HCT116 (cell line): ENCODE results near the gene CFI. TPM values are rescaled to one million over a fixed set of nuclear protein-coding genes. Genes with fewer than 3 reads are reported as not detected.

Experiments used
- ATAC-seq: fragments of 200-7000 bp; cut with Tn5 transposase; 2 replicates; pipeline ENCODE4 v1.9.1; 2020; ENCODE audit warnings: mild to moderate bottlenecking, moderate library complexity
- BruUV-seq: library from RNA; stranded (reverse); fragments of 400-500 nt; replicated peaks from 2 replicates; lab custom pipeline; 2021; lab: Mats Ljungman, UMichigan
- CTCF ChIA-PET: fragments of 300-600 bp; sonication (Branson Sonifier 250); formaldehyde crosslinking; loops from one replicate; lab custom pipeline; 2021; ENCODE audit warnings: antibody characterized with exemption; lab: Charles Lee
- POLR2A ChIA-PET: fragments of 300-600, 350-600 bp; sonication (Branson Sonifier 250); formaldehyde crosslinking; loops from one replicate; lab custom pipeline; 2021; ENCODE audit warnings: antibody characterized with exemption; lab: Charles Lee
- RAD21 ChIA-PET, 2 experiments: fragments of 300-600 bp; sonication (Branson Sonifier 250); formaldehyde crosslinking; loops; one replicate each; lab custom pipeline; 2023; ENCODE audit warnings: low total read pairs in 2 of 2; ENCODE audit not compliant: uncharacterized antibody in 2 of 2, unreplicated experiment in 2 of 2, low non-redundant PET in 1 of 2; lab: Charles Lee
- DNase-seq: peaks from one replicate; pipeline ENCODE4 v3.0.0-alpha.2; 2010; ENCODE audit warnings: low read depth, low spot score
- H2AFZ ChIP-seq: fragments of 200-600 bp; shearing (Covaris generic), sonication (generic); 2 replicates; pipeline ENCODE4 v1.6.1; 2017; ENCODE audit warnings: low read depth, mixed run types, mixed read lengths, antibody characterized with exemption, low read length; ENCODE audit not compliant: poor library complexity, severe bottlenecking
- H3K27ac ChIP-seq: 2 replicates; pipeline ENCODE4 v1.5.1; 2012; ENCODE audit warnings: low read depth, low read length
- H3K27me3 ChIP-seq: fragments of 200-600 bp; sonication (generic); 2 replicates; pipeline ENCODE4 v1.6.1; 2016; ENCODE audit warnings: mixed run types, low read length, mixed read lengths; ENCODE audit not compliant: insufficient read depth
- H3K36me3 ChIP-seq, 2 experiments: fragments of 200-500 bp in 1 of 2; fragments of 200-600 bp in 1 of 2; sonication (Bioruptor generic) in 1 of 2; sonication (generic) in 1 of 2; 2 replicates each; pipeline versions ENCODE4 v1.5.1 to v1.6.1; 2014 to 2016; ENCODE audit warnings: low read length in 2 of 2, inconsistent platforms in 1 of 2, mixed read lengths in 1 of 2, mixed run types in 1 of 2; ENCODE audit not compliant: insufficient read depth in 2 of 2, control insufficient read depth in 1 of 2
- H3K4me1 ChIP-seq, 2 experiments: fragments of 200-600 bp in 1 of 2; sonication (generic) in 1 of 2; 2 replicates each; pipeline versions ENCODE4 v1.5.1 to v1.6.1; 2012 to 2017; ENCODE audit warnings: low read length in 2 of 2, inconsistent platforms in 1 of 2, mild to moderate bottlenecking in 1 of 2, mixed read lengths in 1 of 2, mixed run types in 1 of 2, moderate library complexity in 1 of 2; ENCODE audit not compliant: insufficient read depth in 2 of 2, control insufficient read depth in 1 of 2
- H3K4me2 ChIP-seq: fragments of 200-600 bp; sonication (generic); 2 replicates; pipeline ENCODE4 v1.6.1; 2017; ENCODE audit warnings: mixed run types, low read length, mixed read lengths
- H3K4me3 ChIP-seq, 2 experiments: fragments of 200-600 bp in 1 of 2; sonication (generic) in 1 of 2; replicated peaks in 1 of 2; 2 replicates each; pipeline ENCODE4 v1.5.1; 2011 to 2016; ENCODE audit warnings: low read length in 2 of 2, control low read depth in 1 of 2, low read depth in 1 of 2, mild to moderate bottlenecking in 1 of 2, mixed read lengths in 1 of 2, mixed run types in 1 of 2
- H3K79me2 ChIP-seq: fragments of 200-600 bp; sonication (generic); 2 replicates; pipeline ENCODE4 v1.6.1; 2017; ENCODE audit warnings: mild to moderate bottlenecking, mixed run types, low read length, moderate library complexity, mixed read lengths; ENCODE audit not compliant: insufficient read depth
- H3K9ac ChIP-seq: fragments of 200-600 bp; sonication (generic); 2 replicates; pipeline ENCODE4 v1.6.1; 2016; ENCODE audit warnings: low read length, mixed read lengths
- H3K9me2 ChIP-seq: fragments of 200-600 bp; sonication (generic), shearing (Covaris generic); 2 replicates; pipeline ENCODE4 v1.6.1; 2017; ENCODE audit warnings: mixed run types, mild to moderate bottlenecking, moderate library complexity; ENCODE audit not compliant: insufficient read depth
- H3K9me3 ChIP-seq, 2 experiments: fragments of 200-500 bp in 1 of 2; fragments of 200-600 bp in 1 of 2; sonication (Bioruptor generic) in 1 of 2; sonication (generic) in 1 of 2; 2 replicates each; pipeline ENCODE4 v1.6.1; 2014 to 2017; ENCODE audit warnings: low read length in 2 of 2, mixed read lengths in 2 of 2, inconsistent platforms in 1 of 2, low read depth in 1 of 2, mild to moderate bottlenecking in 1 of 2, mixed run types in 1 of 2, moderate library complexity in 1 of 2; ENCODE audit not compliant: control insufficient read depth in 1 of 2, insufficient read depth in 1 of 2
- H4K20me1 ChIP-seq: fragments of 200-600 bp; sonication (generic), shearing (Covaris generic); 2 replicates; pipeline ENCODE4 v1.6.1; 2017; ENCODE audit warnings: mixed run types, mild to moderate bottlenecking, moderate library complexity; ENCODE audit not compliant: insufficient read depth
- CEBPB ChIP-seq: IDR thresholded peaks from 2 replicates; pipeline ENCODE4 v1.6.1; 2012; ENCODE audit warnings: low read depth
- ELF1 ChIP-seq: IDR thresholded peaks from 2 replicates; pipeline ENCODE4 v1.6.1; 2012; ENCODE audit warnings: low read depth, borderline replicate concordance
- EZH2 ChIP-seq: fragments of 200-600 bp; sonication (generic); IDR thresholded peaks from 2 replicates; pipeline ENCODE4 v1.6.1; 2017; ENCODE audit warnings: antibody characterized with exemption, mixed run types
- EZH2phosphoT487 ChIP-seq: fragments of 200-600 bp; IDR thresholded peaks from 2 replicates; pipeline ENCODE4 v1.6.1; 2018; ENCODE audit warnings: antibody characterized with exemption, borderline replicate concordance
- FOSL1 ChIP-seq: IDR thresholded peaks from 2 replicates; pipeline ENCODE4 v1.6.1; 2012; ENCODE audit warnings: low read depth
- JUND ChIP-seq: IDR thresholded peaks from 2 replicates; pipeline ENCODE4 v1.6.1; 2012
- POLR2A ChIP-seq: IDR thresholded peaks from 2 replicates; pipeline ENCODE4 v1.7.0; 2011; ENCODE audit warnings: borderline replicate concordance; ENCODE audit not compliant: insufficient read depth, insufficient read length; ENCODE audit errors: extremely low read depth
- POLR2AphosphoS5 ChIP-seq: IDR thresholded peaks from 2 replicates; pipeline ENCODE4 v1.6.1; 2011; ENCODE audit warnings: mild to moderate bottlenecking, low read depth, low read length, moderate library complexity
- SIN3A ChIP-seq: IDR thresholded peaks from 2 replicates; pipeline ENCODE4 v1.6.1; 2012; ENCODE audit warnings: low read depth
- SP1 ChIP-seq: IDR thresholded peaks from 2 replicates; pipeline ENCODE4 v1.6.1; 2012; ENCODE audit warnings: low read depth
- SRF ChIP-seq: IDR thresholded peaks from 2 replicates; pipeline ENCODE4 v1.6.1; 2012; ENCODE audit warnings: low read depth
- TCF7L2 ChIP-seq: IDR thresholded peaks from 2 replicates; pipeline ENCODE4 v1.7.0; 2011; ENCODE audit warnings: borderline replicate concordance, inconsistent platforms; ENCODE audit not compliant: insufficient read depth, insufficient read length; ENCODE audit errors: extremely low read depth
- ZNF274 ChIP-seq: fragments of 200-500 bp; sonication (Bioruptor generic); IDR thresholded peaks from 2 replicates; pipeline ENCODE4 v1.6.1; 2014; ENCODE audit warnings: mild to moderate bottlenecking, low read depth, low read length, inconsistent platforms
- intact Hi-C: fragments of 100-400 bp; cut with micrococcal nuclease; formaldehyde crosslinking; loops from 2 replicates; pipeline ENCODE4 v1.10.0; 2022
- total RNA-seq: library from RNA; stranded (reverse); gene quantifications from one replicate; pipeline ENCODE4 v1.2.1, GENCODE V29; 2021; ENCODE audit not compliant: unreplicated experiment
- TF ChIP-seq, protein P1 (sequence below): IDR thresholded peaks from 2 replicates; pipeline ENCODE4 v1.6.1; 2012
- TF ChIP-seq, protein P2 (sequence below): IDR thresholded peaks from 2 replicates; pipeline ENCODE4 v1.6.1; 2011; ENCODE audit warnings: mild to moderate bottlenecking, low read length, moderate library complexity; ENCODE audit not compliant: insufficient replicate concordance; ENCODE audit errors: extremely low read depth

The CFI gene
- total RNA-seq, 1 experiment from 2014 or later = 0.84 TPM

DNA sequence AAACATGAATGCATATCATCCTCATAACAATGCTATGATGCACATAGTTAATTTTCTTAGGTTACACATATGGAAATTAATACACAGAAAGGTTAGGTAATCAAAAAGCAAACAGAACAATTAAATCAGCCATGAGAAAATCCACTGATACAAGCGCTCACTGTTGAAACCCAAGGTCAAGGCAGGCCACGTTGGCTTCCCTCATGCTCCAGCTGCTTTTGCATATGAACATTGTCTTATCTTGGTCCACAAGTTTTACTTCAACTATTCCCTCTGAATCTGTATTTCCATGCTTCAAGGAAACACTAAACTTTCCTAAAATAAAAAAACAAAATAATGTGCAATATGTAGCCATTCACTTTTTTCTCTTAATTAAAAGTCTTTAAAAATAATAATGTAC is 37.4 kb downstream of the CFI start:
- POLR2A ChIA-PET = no interaction called here
- TF ChIP-seq POLR2AphosphoS5 (no peak), FOSL1 (no peak), CEBPB (no peak), SIN3A (no peak), ELF1 (no peak), TCF7L2 (no peak), EZH2phosphoT487 (no peak), SP1 (no peak), ZNF274 (no peak), POLR2A (no peak), SRF (no peak), EZH2 (no peak), JUND (no peak)
- TF ChIP-seq, protein P1, sequence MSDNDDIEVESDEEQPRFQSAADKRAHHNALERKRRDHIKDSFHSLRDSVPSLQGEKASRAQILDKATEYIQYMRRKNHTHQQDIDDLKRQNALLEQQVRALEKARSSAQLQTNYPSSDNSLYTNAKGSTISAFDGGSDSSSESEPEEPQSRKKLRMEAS = no peak
- TF ChIP-seq, protein P2, sequence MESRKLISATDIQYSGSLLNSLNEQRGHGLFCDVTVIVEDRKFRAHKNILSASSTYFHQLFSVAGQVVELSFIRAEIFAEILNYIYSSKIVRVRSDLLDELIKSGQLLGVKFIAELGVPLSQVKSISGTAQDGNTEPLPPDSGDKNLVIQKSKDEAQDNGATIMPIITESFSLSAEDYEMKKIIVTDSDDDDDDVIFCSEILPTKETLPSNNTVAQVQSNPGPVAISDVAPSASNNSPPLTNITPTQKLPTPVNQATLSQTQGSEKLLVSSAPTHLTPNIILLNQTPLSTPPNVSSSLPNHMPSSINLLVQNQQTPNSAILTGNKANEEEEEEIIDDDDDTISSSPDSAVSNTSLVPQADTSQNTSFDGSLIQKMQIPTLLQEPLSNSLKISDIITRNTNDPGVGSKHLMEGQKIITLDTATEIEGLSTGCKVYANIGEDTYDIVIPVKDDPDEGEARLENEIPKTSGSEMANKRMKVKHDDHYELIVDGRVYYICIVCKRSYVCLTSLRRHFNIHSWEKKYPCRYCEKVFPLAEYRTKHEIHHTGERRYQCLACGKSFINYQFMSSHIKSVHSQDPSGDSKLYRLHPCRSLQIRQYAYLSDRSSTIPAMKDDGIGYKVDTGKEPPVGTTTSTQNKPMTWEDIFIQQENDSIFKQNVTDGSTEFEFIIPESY = no peak
- Histone ChIP-seq H4K20me1 (no peaks in the 10 kb centered on the region), H3K9me3 (no peaks in the 10 kb centered on the region), H3K36me3 (no peaks in the 10 kb centered on the region), H3K9ac (no peak overlapping the region), H3K4me2 (no peak overlapping the region), H3K79me2 (no peaks in the 10 kb centered on the region), H3K27ac (no peak overlapping the region), H3K4me1 (no peaks in the 10 kb centered on the region), H3K27me3 (no peaks in the 10 kb centered on the region), H2AFZ (no peak overlapping the region), H3K9me2 (no peaks in the 10 kb centered on the region), H3K4me3 (no peak overlapping the region)
- RAD21 ChIA-PET = no interaction called here
- intact Hi-C loops = no loop called here
- ATAC-seq (no peak), DNase-seq (no peak)
- CTCF ChIA-PET = interaction anchor here (0.7 kb wide), 1 partner anchor 25 kb away, joined by 3 read pairs; no protein-coding TSS in a partner anchor
- no TSS peak for BruUV-seq
